GM19328 (cell line): ENCODE results near the gene UST.

Experiments used
- ATAC-seq: cut with Tn5 transposase; IDR thresholded peaks from one replicate; pipeline ENCODE4 v1.9.1; 2021; ENCODE audit warnings: mild to moderate bottlenecking, moderate library complexity; ENCODE audit not compliant: unreplicated experiment

Gene UST

DNA sequence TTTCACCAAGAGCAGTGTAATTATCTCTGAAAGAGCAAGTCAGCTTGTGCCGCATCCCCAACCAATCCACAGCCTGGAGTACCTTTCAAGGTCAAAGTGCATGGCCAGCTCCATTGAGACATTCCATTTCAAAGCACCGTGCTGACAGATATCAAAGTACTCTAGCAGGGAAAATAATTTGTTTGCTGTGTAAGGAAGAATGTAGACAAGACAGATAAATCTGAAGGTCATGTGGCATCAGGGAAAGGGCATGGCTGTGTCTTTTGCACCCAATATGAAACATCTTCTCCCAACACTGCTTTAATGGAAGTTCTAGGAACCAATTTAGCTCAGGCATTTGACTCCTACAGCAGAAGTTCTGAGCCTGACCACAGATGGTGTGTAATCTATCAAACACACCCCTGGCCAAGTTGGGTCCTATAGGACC is 328.0 kb downstream of the UST start:
- ATAC-seq = no peak

DNA sequence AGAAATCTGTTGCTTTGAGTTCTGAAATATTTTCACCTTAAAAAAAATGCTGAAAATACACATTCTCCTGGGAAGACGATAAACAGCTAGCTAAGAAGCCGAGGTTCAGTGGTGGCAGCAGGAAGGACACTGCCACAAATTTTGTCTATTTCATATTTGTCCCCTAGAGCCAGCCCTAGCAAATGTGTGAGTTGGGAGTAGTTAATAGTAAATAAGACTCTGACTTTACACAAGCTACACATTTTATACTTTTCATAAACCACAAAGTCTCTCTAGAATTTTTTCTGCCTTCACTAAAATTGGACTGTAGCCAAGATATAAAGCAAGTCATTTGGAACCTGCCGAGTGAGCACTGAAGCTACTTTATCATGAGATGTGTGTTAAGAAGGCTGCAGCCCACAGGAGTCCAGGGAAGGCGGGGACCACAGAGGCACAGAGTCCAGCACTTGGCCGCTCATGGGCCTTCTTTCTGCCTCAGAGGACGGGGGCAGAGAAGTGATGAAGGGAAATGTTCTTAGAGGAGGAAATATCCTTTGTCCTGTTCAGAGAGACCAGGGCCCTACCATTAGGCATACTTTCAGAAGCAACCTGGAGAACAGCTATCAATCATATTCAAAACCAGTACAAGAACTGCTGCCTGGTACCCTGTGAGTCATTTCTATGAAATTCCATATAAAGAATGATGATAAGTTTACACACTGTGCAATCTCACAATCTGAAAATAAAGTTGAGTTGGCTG is 329.0 kb downstream of the UST start:
- no peak for ATAC-seq

- no peak for ATAC-seq
These were observed 329.5 kb downstream of the UST start for GRCh38 chr6:149076355-149076734.

DNA sequence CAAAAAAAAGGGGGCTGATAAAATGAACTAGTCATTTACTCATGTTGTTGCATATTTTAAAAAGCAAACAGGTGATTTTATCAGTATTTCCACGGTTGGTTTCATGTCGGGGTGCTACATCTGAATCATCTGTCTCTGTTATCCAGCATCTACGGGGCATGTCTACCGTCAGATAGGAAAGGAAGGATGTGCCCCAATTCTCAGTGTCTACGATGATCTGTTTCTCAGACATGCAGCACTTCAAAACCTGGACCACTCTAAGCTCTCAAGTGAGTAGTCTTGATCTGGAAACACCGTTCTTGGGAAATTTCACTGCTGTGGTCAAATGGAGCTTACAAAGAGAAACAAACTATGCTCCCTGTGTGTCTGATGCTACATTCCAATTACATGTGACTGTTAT is 330.4 kb downstream of the UST start:
- ATAC-seq = no peak

GRCh38 chr6:149078211-149078782 is 331.5 kb downstream of the UST start:
- ATAC-seq = no peak

- no peak for ATAC-seq
These were observed 332.6 kb downstream of the UST start for GRCh38 chr6:149079456-149079855.

GRCh38 chr6:149079911-149080491 is 333.2 kb downstream of the UST start:
- ATAC-seq = no peak

GRCh38 chr6:149080511-149080910 is 333.7 kb downstream of the UST start:
- ATAC-seq = no peak

GRCh38 chr6:149081281-149081680 is 334.5 kb downstream of the UST start:
- ATAC-seq = no peak

GRCh38 chr6:149082320-149082719 is 335.5 kb downstream of the UST start:
- no peak for ATAC-seq

DNA sequence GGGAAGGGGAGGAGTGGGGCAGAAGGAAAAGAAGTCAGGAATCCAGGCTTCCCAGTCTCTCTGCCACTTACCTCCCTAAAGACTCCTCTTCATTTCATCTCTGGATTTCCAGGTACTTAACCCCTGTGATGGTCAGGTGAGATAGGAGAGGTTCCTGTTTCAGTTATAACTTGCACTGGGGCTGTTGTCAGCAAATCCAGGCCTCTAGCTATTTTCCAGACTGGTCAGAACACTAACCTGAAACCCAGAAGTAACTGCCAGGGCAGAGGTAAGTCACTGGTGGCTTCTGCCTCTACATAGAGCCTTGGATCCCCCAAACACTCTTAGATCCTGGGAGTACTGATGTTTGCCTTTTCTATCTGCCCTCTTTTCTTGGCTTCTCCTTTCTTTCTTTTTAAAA is 337.2 kb downstream of the UST start:
- no peak for ATAC-seq

DNA sequence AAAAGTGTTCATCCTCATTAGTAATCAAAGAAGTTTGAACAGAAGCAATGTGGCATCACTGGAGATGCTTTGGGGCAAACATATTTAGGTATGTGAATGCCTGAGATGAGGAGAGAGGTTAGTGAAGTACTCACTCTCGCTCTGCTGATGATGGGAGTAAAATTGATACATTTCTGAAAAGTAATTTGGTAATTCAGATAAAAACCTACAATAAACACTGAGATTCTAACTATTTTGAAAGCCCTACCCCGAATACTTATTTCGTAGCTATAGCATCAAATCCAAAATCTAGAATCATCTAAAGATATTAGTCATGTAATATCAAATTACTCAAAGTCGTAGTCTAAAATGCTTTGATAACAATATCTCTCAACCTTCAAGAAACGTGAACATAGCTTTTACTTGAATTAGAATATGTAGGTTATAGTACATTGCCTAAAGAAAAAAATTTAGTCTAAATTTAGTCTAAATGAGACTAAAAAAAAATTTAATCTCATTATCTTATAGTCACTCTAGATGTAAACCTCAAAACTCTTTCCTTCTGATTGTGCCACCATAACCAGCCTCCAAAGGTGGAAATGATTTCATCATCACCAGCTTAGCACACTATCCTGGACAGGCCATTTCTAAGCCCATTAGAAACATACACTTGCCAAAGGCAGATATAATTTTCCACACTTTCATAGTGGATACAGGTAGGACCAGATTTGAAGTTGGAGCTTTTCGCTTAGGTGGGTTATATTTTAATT is 338.2 kb downstream of the UST start:
- no peak for ATAC-seq

GRCh38 chr6:149085557-149085938 is 338.7 kb downstream of the UST start:
- ATAC-seq = no peak

- no peak for ATAC-seq
These were observed 339.5 kb downstream of the UST start for GRCh38 chr6:149086363-149086762.

DNA sequence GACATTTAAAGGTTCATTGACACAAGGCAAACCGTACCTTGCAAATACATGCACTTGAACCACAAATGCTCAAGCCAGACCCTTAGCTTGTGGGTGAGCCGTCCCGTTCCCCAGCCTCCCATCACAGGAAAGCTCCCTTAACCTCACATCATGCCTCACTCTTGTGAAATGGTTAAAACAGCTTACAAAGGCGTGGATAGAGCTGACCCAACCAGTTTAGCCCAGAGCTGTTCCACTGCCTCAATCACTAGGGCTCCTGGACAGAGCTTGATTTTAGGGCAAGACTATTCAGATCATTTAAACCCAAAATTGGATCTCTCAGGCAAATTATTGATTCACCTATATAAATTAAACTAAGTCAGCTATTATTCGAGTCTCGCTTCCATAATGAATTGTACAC is 341.1 kb downstream of the UST start:
- ATAC-seq = no peak

DNA sequence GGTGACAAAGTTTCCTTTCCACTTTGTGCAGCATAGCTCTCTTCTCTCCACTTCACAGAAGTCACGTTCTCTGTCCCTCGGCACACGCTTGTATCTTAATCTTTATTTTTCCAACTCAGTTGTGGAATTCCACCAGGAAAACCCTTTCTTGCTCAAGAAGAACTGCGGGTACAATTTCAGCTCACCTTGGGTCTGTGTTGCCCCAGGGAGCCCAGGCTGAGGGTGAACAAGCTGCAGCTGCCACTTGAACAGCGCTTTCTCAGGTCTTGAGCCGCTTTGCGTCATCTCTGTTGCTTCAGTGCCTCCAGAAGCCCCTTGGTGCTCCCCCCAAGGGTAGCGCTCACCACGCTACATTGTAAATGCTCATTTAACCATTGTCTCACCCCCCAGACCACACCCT is 341.5 kb downstream of the UST start:
- ATAC-seq = no peak

- no peak for ATAC-seq
These were observed 342.7 kb downstream of the UST start for GRCh38 chr6:149089510-149089909.

DNA sequence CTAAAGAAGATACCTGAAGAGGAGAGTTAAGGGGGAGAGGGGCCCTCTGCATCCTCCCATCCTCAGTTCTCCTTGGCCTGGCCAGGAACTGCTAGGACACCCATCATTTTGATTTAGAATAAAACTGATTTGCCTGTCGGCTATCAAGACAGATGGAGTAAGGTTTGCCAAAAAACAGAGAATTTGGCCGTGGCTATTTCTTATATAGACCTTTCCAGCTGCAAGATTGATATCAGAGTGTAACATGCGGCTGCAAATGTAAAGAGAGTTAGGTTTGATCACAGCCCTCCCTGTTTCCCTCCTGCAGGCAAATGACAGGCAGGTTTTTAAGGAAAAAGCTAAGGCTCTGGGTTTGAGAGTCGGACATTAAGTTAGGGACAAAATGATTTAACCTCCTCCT is 344.1 kb downstream of the UST start:
- ATAC-seq = no peak

- no peak for ATAC-seq
These were observed 346.8 kb downstream of the UST start for GRCh38 chr6:149093643-149094042.

DNA sequence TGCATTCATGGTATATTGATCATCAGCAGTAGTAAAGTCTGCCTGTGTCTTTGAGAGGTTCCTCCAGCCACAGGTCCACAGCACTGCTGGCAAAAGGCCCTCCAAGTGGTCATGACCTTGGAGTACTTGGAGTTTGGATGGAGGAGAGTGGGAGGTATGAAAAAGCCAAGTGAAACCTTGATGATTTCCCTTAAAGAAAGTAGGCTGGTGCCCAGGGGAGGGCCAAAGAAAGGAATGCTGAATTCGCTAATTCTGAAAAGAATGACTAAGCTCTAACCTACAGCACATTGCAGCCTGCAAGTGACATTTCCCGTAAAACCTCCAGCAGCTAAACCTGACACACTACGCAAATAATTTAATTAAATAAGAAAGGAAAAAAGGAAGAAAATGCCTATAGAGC is 347.3 kb downstream of the UST start:
- ATAC-seq = no peak

DNA sequence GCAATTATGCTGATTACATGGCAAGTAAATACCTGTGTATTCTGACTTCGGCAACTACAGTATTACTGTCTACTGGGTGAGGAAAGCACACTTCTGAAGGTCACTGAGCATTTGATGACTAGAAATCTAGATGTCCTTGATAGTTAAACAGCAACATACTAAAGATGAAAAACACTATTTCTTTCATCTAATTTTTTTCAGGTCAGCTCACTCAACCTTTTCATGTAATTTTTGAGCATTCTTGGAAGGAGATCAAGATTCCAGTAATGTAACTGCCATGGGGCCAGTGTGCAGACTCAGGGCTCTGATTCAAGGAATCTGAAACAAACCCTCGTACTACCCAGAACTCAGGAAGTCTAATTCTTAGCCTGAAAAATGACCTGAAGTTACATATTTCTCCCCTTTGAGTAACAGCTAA is 348.1 kb downstream of the UST start:
- ATAC-seq = no peak

- ATAC-seq = no peak
These were observed 349.0 kb downstream of the UST start for GRCh38 chr6:149095842-149096241.
